Fibroblast of upper back skin (primary cell): ENCODE data around the gene DDX5.
"Not testable (repeated sequence)": the region's sequence is repeated elsewhere in the genome, so short reads cannot be mapped to it uniquely, and the experiment has no call there.

Experiments used
- DNase-seq: peaks from one replicate; pipeline ENCODE4 v3.0.0-alpha.2; 2013

The DDX5 gene

GRCh38 chr17:64506576-64507412 is 705 bp upstream of the DDX5 start, which contains the start of gene CEP95:
CEP95 (plus strand) TSS chr17:64506977; CDS start chr17:64507098, 121 bp downstream.
- DNase-seq, result peak; percentile 97

GRCh38 chr17:64505340-64506200 is 519 bp downstream of the DDX5 start:
- DNase-seq, result peak; percentile 91

GRCh38 chr17:64504769-64505339 is 1.2 kb downstream of the DDX5 start:
- DNase-seq, result peak; percentile 32

GRCh38 chr17:64503821-64504768 is 2.0 kb downstream of the DDX5 start:
- DNase-seq, result no peak

GRCh38 chr17:64503341-64503740 is 2.7 kb downstream of the DDX5 start:
- DNase-seq, result no peak

GRCh38 chr17:64502809-64503208 is 3.3 kb downstream of the DDX5 start:
- DNase-seq, result no peak

- DNase-seq, result no peak
These were observed 4.1 kb downstream of the DDX5 start for GRCh38 chr17:64502021-64502420.

GRCh38 chr17:64500862-64501765 is 5.0 kb downstream of the DDX5 start:
- no peak for DNase-seq

- DNase-seq, result no peak
These were observed 5.6 kb downstream of the DDX5 start for GRCh38 chr17:64500487-64500859.

GRCh38 chr17:64499805-64500486 is 6.1 kb downstream of the DDX5 start:
- peak; percentile 28 for DNase-seq

- no peak for DNase-seq
These were observed 7.5 kb downstream of the DDX5 start for GRCh38 chr17:64498308-64499203.

- DNase-seq, result no peak
These were observed 8.5 kb downstream of the DDX5 start for GRCh38 chr17:64497565-64498035.

- DNase-seq, result peak; percentile 92
These were observed 9.1 kb downstream of the DDX5 start, which contains the start of gene POLG2 for GRCh38 chr17:64496786-64497564. POLG2 (minus strand) TSS chr17:64497054; CDS start chr17:64496968, 86 bp downstream.

- DNase-seq, result no peak
These were observed 9.7 kb downstream of the DDX5 start for GRCh38 chr17:64496348-64496785.

GRCh38 chr17:64495300-64495699 is 10.8 kb downstream of the DDX5 start:
- not testable (repeated sequence) for DNase-seq

GRCh38 chr17:64494121-64494520 is 12.0 kb downstream of the DDX5 start:
- DNase-seq, result no peak

- no peak for DNase-seq
These were observed 13.5 kb downstream of the DDX5 start for GRCh38 chr17:64492481-64493109.

GRCh38 chr17:64491994-64492393 is 14.1 kb downstream of the DDX5 start:
- DNase-seq, result peak; percentile 80
